HFF-Myc (cell line): ENCODE data around the gene NKAIN4.

ENCODE experiments used
- DNase-seq: peaks from one replicate; pipeline ENCODE4 v3.0.0-alpha.2; 2011; ENCODE audit warnings: low read depth; ENCODE audit errors: extremely low read depth
- H3K4me3 ChIP-seq: replicated peaks from 2 replicates; pipeline ENCODE4 v1.5.1; 2011; ENCODE audit warnings: low read depth, mild to moderate bottlenecking, control low read depth, low read length
- TF ChIP-seq, protein P1 (sequence below): IDR thresholded peaks from 2 replicates; pipeline ENCODE4 v1.5.1; 2012; ENCODE audit warnings: mild to moderate bottlenecking, low read depth, low read length, control low read depth; ENCODE audit errors: missing control alignments

NKAIN4 gene

DNA sequence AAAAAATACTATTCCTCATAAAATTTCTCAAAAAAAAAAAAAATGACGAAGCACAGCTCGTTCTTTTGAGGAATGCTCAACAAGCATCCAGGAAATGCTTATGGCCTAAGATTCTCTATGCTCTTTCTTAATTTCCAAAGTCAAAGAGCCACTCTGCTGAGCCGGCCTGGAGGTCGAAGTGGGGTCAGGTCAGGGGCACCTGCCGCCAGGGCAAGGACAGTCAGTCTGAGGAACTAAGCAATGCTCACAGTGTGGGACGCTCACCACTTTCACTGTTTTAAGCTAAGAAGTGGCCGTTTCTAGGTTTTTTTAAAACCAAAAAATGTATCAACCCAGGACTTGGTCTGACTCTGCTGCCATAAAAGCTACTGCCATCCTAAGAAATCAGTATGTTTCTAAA, 55.7 kb downstream of the NKAIN4 start:
- TF ChIP-seq, protein P1, sequence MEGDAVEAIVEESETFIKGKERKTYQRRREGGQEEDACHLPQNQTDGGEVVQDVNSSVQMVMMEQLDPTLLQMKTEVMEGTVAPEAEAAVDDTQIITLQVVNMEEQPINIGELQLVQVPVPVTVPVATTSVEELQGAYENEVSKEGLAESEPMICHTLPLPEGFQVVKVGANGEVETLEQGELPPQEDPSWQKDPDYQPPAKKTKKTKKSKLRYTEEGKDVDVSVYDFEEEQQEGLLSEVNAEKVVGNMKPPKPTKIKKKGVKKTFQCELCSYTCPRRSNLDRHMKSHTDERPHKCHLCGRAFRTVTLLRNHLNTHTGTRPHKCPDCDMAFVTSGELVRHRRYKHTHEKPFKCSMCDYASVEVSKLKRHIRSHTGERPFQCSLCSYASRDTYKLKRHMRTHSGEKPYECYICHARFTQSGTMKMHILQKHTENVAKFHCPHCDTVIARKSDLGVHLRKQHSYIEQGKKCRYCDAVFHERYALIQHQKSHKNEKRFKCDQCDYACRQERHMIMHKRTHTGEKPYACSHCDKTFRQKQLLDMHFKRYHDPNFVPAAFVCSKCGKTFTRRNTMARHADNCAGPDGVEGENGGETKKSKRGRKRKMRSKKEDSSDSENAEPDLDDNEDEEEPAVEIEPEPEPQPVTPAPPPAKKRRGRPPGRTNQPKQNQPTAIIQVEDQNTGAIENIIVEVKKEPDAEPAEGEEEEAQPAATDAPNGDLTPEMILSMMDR = no peak
- no peak for DNase-seq
- H3K4me3 ChIP-seq = no peak overlapping the region

DNA sequence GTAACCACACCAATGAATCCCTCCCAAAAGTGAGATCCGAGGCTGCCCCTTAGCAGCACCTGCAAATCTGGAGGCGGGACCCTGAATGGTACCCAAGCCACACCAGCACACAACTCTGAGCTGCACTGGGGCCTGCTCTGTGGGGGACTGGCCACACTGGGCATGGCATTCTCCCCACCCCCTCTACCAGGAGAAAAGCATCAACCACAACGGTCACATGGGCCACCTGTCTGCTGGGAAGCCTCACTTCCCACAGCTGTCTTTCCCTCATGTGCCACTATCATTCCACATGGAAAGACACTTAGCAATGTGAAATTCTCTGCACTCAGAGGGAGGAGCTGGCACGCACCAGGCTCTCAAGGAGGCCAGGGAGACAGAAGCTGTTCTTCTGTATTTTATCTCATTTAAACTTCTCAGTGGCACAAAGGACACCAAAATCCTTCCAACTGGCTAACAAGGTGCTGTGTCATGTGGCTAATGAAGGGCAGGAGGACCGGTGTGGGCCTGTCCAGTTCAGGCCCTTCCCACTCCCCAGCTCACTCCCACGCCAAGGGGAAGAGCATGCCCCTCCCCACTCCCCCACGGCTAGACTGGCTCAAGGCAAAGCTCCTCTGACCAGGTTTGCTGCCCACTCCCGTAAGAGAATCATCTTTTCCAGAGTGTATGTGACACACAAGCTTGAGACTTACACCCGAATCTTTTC, 57.3 kb downstream of the NKAIN4 start:
- TF ChIP-seq, protein P1 = no peak
- no peak overlapping the region for H3K4me3 ChIP-seq
- DNase-seq = no peak

DNA sequence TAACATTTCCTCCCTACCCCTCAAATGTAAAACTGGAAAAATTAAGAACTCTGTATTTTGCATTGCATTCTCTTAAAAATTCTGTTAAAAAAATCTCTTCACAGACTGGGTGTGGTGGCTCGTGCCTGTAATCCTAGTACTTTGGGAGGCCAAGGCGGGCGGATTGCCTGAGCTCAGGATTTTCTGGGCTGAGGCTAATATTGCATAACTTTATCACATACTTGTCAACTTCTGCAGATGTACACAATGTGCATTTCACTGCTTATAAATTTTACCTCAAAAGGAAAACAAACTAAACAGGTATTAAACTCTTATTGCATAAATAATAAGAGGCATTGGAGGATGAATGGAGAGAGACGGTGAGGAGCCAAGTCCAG, 59.5 kb downstream of the NKAIN4 start:
- no peak for DNase-seq
- TF ChIP-seq, protein P1 = no peak
- H3K4me3 ChIP-seq = no peak overlapping the region

DNA sequence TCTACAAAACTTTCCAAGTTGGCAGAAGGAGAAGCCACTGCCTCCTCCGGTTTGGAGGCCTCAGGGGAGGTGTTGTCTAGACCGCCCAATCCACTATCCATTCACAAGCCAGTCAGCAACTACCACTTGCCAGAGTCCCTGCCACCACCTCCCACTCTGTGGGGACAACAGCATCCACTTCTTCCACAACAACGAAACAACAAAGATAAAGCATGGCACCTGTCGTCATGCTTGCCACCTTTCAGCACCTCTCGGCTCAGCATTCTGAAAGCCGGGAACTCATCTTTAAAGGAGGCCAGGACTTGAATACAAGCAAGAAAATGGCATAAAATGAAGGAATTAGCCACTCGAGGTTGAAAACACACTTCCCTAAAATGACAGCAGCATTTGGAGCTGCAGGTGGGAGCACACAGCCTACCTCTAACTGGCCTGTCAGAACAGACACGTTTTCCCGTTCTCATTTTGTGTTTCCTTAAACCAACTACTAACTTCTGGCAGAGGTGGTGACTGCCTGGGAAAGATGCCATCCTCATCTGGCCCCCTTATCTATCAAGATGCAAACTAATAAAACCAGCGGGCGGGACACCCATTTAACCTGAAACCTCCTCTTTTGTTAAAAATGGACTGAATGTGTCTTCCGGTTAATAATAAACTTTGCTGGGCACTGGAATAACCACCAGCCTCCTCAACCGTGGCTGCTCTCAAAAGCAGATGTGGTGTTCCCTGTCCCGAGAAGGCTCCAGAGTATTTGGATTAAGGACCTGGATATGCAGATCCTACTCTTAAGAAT, 60.1 kb downstream of the NKAIN4 start:
- TF ChIP-seq, protein P1 = no peak
- DNase-seq = no peak
- H3K4me3 ChIP-seq = no peak overlapping the region

DNA sequence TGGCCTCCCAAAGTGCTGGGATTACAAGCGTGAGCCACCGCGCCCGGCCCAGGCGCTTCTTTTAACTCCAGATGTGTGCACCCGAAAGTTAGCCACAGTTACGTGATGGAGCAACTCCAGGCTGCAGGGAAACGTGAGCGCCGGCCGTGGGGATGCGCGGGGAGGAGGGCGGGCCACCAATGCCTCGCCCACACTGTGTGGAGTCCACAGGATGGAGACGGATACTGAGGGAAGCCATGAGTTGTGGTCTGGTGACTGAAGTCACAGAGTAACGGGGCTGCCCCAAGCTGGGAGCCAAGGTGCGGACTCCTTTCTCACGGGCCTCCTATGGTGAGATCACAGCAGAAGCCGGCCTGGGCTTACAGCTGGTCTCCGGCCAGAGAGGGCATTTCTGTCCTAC, 61.5 kb downstream of the NKAIN4 start:
- no peak overlapping the region for H3K4me3 ChIP-seq
- TF ChIP-seq, protein P1 = no peak
- no peak for DNase-seq

DNA sequence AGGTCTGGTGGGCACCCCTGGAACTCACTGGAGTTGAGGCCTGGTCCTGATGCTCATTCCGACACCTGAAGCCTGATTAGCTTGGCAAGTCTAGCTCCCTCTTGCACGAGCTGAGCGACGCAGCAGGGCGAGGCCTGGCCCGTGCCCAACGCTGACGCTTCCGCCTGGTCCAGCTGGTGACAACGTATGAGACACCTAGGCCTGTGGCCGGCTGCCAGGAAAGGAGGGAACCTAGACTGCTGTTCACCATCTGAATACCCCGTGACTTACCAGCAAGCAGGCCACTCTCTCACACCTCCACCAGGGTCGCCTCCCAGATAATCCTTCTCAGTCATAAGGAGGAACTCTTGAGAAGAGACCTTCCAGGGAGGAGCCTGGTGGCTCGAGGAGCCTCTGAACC, 62.9 kb downstream of the NKAIN4 start:
- H3K4me3 ChIP-seq = no peak overlapping the region
- TF ChIP-seq, protein P1 = no peak

More for the DNA sequence above, 62.9 kb downstream of the NKAIN4 start:
- no peak for DNase-seq
